Muscle layer of duodenum (tissue), 2 donors: ENCODE data around the gene TFF2.

Experiments
- H3K27ac ChIP-seq: one replicate; pipeline ENCODE4 v1.7.0; 2013; ENCODE audit warnings: mild to moderate bottlenecking, low read length
- H3K27me3 ChIP-seq: one replicate; pipeline ENCODE4 v1.7.0; 2013; ENCODE audit warnings: low read depth, mild to moderate bottlenecking, control low read depth, low read length
- H3K36me3 ChIP-seq, 2 donors: one replicate each; pipeline ENCODE4 v1.7.0; 2013; ENCODE audit warnings: low read length in 2 of 2, control low read depth in 1 of 2, mild to moderate bottlenecking in 1 of 2; ENCODE audit not compliant: insufficient read depth in 2 of 2, control insufficient read depth in 1 of 2
- H3K4me1 ChIP-seq, 2 donors: one replicate each; pipeline ENCODE4 v1.7.0; 2013; ENCODE audit warnings: low read length in 2 of 2, mild to moderate bottlenecking in 2 of 2, control low read depth in 1 of 2, moderate library complexity in 1 of 2; ENCODE audit not compliant: insufficient read depth in 2 of 2, control insufficient read depth in 1 of 2
- H3K4me3 ChIP-seq, 2 donors: one replicate each; pipeline ENCODE4 v1.7.0; 2013; ENCODE audit warnings: low read length in 2 of 2, low read depth in 1 of 2, mild to moderate bottlenecking in 1 of 2
- H3K9me3 ChIP-seq, 2 donors: one replicate each; pipeline ENCODE4 v1.7.0; 2013; ENCODE audit warnings: low read length in 2 of 2, control low read depth in 1 of 2, mild to moderate bottlenecking in 1 of 2; ENCODE audit not compliant: control insufficient read depth in 1 of 2
- donor health status: healthy.

Gene TFF2

GRCh38 chr21:42350318-42350910, 380 bp downstream of the TFF2 start:
- Histone ChIP-seq H3K27ac (no peak overlapping the region), H3K4me1 (no peaks in the 10 kb centered on the region)

GRCh38 chr21:42349420-42350317, 1.1 kb downstream of the TFF2 start:
- H3K27me3 ChIP-seq: peaks cover 6% of the 10 kb centered on the region
- no peaks in the 10 kb centered on the region for H3K4me1 ChIP-seq
- H3K27ac ChIP-seq: no peak overlapping the region
- no peaks in the 10 kb centered on the region for H3K36me3 ChIP-seq
- H3K9me3 ChIP-seq: peaks cover 0 to 4% of the 10 kb centered on the region in 2 donors
- no peak overlapping the region for H3K4me3 ChIP-seq

More at GRCh38 chr21:42350318-42350910, 380 bp downstream of the TFF2 start:
- no peak overlapping the region for H3K4me3 ChIP-seq
- no peaks in the 10 kb centered on the region for H3K36me3 ChIP-seq
- peaks cover under 1 to 4% of the 10 kb centered on the region in 2 donors for H3K9me3 ChIP-seq
- peaks cover 6% of the 10 kb centered on the region for H3K27me3 ChIP-seq

GRCh38 chr21:42348762-42349161, 2.0 kb downstream of the TFF2 start:
- H3K4me3 ChIP-seq: no peak overlapping the region
- no peaks in the 10 kb centered on the region for H3K36me3 ChIP-seq
- H3K9me3 ChIP-seq: no peaks in the 10 kb centered on the region
- H3K27ac ChIP-seq: no peak overlapping the region
- H3K27me3 ChIP-seq: peaks cover 6% of the 10 kb centered on the region
- H3K4me1 ChIP-seq: no peaks in the 10 kb centered on the region

GRCh38 chr21:42347601-42348327, 3.0 kb downstream of the TFF2 start:
- H3K27ac ChIP-seq: no peak overlapping the region
- H3K36me3 ChIP-seq: no peaks in the 10 kb centered on the region
- H3K4me1 ChIP-seq: no peaks in the 10 kb centered on the region
- H3K4me3 ChIP-seq: no peak overlapping the region
- peaks cover 6% of the 10 kb centered on the region for H3K27me3 ChIP-seq
- no peaks in the 10 kb centered on the region for H3K9me3 ChIP-seq

GRCh38 chr21:42346866-42347600, 3.8 kb downstream of the TFF2 start:
- Histone ChIP-seq H3K36me3 (no peaks in the 10 kb centered on the region), H3K27ac (no peak overlapping the region), H3K4me1 (no peaks in the 10 kb centered on the region), H3K4me3 (no peak overlapping the region), H3K9me3 (no peaks in the 10 kb centered on the region), H3K27me3 (peaks cover 6% of the 10 kb centered on the region)

DNA sequence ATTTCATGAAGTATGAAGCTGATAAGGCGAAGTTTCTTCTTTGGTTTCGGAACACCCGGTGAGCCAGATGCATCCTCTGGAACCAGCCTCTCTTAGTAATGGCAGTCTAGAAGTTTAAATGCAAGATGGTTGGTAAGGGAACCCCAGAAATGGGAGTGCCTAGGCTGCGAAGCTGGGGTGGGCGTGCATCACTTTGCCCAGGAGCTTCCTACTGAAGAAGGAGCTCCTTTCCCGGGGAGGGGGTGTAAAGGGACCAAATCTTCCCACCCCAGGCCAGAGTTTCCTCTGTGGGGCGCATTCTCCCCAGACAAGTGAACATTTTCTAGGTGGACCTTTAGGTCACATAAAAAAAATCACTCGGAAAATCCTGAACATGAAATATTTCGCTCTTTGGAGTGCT, 4.4 kb downstream of the TFF2 start:
- Histone ChIP-seq H3K27ac (no peak overlapping the region), H3K36me3 (no peaks in the 10 kb centered on the region), H3K9me3 (no peaks in the 10 kb centered on the region), H3K4me1 (no peaks in the 10 kb centered on the region), H3K4me3 (no peak overlapping the region), H3K27me3 (peaks cover 6% of the 10 kb centered on the region)

DNA sequence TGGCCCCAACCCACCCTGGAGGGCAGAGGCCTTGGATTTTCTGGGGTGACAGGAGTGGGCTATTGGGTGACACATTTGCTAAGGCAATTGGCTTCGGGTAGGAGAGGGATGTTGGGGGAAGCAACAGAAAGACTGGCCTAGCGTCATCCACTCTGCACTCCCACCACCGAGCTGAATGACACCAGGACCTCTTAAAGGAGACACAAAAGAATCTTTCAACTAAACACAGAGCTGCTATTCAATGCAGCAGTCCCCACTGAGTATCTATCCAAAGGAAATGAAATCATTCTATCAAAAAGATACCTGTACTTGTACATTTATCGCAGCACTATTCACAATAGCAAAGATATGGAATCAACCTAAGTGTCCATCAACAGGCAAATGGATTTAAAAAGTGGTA, 6.2 kb downstream of the TFF2 start:
- no peak overlapping the region for H3K27ac ChIP-seq
- H3K27me3 ChIP-seq: peaks cover 6% of the 10 kb centered on the region
- H3K4me3 ChIP-seq: no peak overlapping the region
- H3K36me3 ChIP-seq: no peaks in the 10 kb centered on the region
- no peaks in the 10 kb centered on the region for H3K4me1 ChIP-seq
- H3K9me3 ChIP-seq: no peaks in the 10 kb centered on the region

GRCh38 chr21:42343963-42344510, 6.8 kb downstream of the TFF2 start:
- no peak overlapping the region for H3K4me3 ChIP-seq
- no peaks in the 10 kb centered on the region for H3K4me1 ChIP-seq
- H3K27me3 ChIP-seq: peaks cover 6% of the 10 kb centered on the region
- H3K9me3 ChIP-seq: no peaks in the 10 kb centered on the region
- H3K36me3 ChIP-seq: no peaks in the 10 kb centered on the region
- H3K27ac ChIP-seq: no peak overlapping the region

DNA sequence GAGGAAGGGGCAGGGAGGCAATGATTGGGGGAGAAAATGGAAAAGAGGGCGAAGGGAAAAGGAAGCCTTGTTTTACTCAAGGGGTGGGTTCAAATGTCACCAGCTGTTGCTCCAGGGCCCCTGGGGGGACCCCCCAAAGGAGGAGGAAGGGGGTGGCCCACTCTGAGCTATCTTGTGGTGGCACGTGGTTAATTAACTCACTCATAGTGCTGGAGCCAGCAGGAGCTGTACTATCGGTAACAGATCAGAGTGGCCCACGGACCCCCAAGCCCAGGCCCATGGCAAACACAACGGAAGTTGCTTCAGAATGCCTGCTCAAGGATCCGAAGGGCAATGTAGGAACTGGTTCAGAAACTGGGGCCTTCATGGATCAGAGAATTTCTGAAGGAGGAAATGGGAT, 7.2 kb downstream of the TFF2 start:
- no peaks in the 10 kb centered on the region for H3K4me1 ChIP-seq
- no peak overlapping the region for H3K4me3 ChIP-seq
- peaks cover 2% of the 10 kb centered on the region for H3K27me3 ChIP-seq
- H3K27ac ChIP-seq: no peak overlapping the region
- H3K36me3 ChIP-seq: no peaks in the 10 kb centered on the region
- no peaks in the 10 kb centered on the region for H3K9me3 ChIP-seq

DNA sequence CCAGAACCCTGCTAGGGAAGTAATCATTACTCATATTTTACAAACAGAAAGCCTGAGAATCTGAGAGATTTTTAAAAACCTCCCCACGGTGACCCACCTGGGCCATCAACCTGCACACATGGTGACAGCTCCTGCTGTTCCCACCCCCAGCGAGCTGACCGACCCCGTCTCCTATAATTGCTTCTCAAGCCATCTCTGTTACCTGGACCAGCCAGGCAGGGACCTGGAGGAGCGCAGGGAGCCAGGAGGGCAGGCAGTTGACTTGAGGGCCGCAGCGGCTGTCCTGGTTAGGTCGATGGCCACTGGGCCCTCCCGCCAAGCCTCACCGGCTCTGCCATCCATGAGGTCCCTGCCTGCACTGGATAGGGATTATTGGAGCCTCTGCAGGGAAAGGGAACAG, 7.7 kb downstream of the TFF2 start:
- Histone ChIP-seq H3K27ac (no peak overlapping the region), H3K4me1 (no peaks in the 10 kb centered on the region), H3K4me3 (no peak overlapping the region), H3K9me3 (no peaks in the 10 kb centered on the region), H3K36me3 (no peaks in the 10 kb centered on the region), H3K27me3 (no peaks in the 10 kb centered on the region)
